ENCODE data around the gene FGD6.

GRCh38 chr12:95192271-95192670, 25.0 kb downstream of the FGD6 start:
- no peak for TF ChIP-seq CTCF (IDR thresholded peaks at IDR 0.05 in 4 of 5, conservative IDR thresholded peaks at IDR 0.05 in 1 of 5)
- TF ChIP-seq POLR2A (IDR thresholded peaks at IDR 0.05), result no peak

Measured in gastrocnemius medialis (tissue), 4 donors.